Suprapubic skin (tissue), 4 donors: ENCODE results near the gene SBK1.

Source experiments
- POLR2A ChIP-seq, 2 donors: fragments of 450-650 bp; IDR thresholded peaks; one replicate each; pipeline ENCODE4 v1.6.1; 2017; ENCODE audit warnings: antibody characterized with exemption in 2 of 2, mild to moderate bottlenecking in 2 of 2, moderate library complexity in 2 of 2
- POLR2AphosphoS5 ChIP-seq, 3 donors: sonication (generic); formaldehyde crosslinking; IDR thresholded peaks; one replicate each; pipeline ENCODE4 v1.6.1; 2017; ENCODE audit warnings: antibody characterized with exemption in 3 of 3
- TF ChIP-seq, protein P1 (sequence below), 2 donors: fragments of 200-600 bp in 1 of 2; fragments of 450-650 bp in 1 of 2; sonication (generic) in 1 of 2; IDR thresholded peaks; one replicate each; pipeline ENCODE4 v1.5.1; 2016 to 2019; ENCODE audit warnings: antibody characterized with exemption in 2 of 2, mild to moderate bottlenecking in 1 of 2, moderate library complexity in 1 of 2

DNA sequence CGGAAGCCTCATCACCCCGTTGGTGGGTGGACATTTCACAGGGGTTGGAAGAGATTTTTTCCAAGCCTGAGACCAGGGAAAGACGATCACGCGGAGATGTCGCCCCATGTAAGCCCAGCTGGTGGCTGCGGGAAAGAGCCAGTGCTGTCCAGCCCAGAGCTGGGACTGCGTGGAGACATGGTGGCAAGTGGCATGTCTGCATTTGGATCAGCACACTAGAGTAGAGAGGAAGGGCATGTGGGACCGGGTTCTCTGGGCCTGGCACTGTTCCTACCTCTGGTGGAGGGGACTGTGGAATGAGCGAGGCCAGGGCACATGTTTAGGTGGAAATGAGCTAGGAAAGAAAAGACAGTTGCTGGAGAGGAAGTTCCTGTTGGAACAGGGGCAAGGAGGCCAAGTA lies 20.0 kb downstream of the SBK1 start:
- TF ChIP-seq POLR2A (IDR thresholded peaks at IDR 0.05) (no peak), POLR2AphosphoS5 (IDR thresholded peaks at IDR 0.05) (no peak)
- TF ChIP-seq, protein P1, sequence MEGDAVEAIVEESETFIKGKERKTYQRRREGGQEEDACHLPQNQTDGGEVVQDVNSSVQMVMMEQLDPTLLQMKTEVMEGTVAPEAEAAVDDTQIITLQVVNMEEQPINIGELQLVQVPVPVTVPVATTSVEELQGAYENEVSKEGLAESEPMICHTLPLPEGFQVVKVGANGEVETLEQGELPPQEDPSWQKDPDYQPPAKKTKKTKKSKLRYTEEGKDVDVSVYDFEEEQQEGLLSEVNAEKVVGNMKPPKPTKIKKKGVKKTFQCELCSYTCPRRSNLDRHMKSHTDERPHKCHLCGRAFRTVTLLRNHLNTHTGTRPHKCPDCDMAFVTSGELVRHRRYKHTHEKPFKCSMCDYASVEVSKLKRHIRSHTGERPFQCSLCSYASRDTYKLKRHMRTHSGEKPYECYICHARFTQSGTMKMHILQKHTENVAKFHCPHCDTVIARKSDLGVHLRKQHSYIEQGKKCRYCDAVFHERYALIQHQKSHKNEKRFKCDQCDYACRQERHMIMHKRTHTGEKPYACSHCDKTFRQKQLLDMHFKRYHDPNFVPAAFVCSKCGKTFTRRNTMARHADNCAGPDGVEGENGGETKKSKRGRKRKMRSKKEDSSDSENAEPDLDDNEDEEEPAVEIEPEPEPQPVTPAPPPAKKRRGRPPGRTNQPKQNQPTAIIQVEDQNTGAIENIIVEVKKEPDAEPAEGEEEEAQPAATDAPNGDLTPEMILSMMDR (IDR thresholded peaks at IDR 0.05), result no peak
